Esophagus squamous epithelium (tissue), 4 donors: ENCODE measurements around the gene CXorf58.

Experiments used
- CTCF ChIP-seq, 6 experiments: fragments of 450-650 bp in 4 of 6; fragments of 200-600 bp in 2 of 6; sonication (generic) in 2 of 6; IDR thresholded peaks; one replicate each; pipeline ENCODE4 v1.5.1; 2016 to 2019; ENCODE audit warnings: antibody characterized with exemption in 6 of 6, mild to moderate bottlenecking in 4 of 6, moderate library complexity in 4 of 6
- POLR2A ChIP-seq, 4 donors: fragments of 450-650 bp; IDR thresholded peaks; one replicate each; pipeline ENCODE4 v1.6.1; 2017; ENCODE audit warnings: antibody characterized with exemption in 4 of 4, mild to moderate bottlenecking in 4 of 4, moderate library complexity in 3 of 4

- no peak for TF ChIP-seq CTCF (IDR thresholded peaks at IDR 0.05)
- no peak for TF ChIP-seq POLR2A (IDR thresholded peaks at IDR 0.05)
Measured at GRCh38 chrX:23944234-23944633, 36.4 kb downstream of the CXorf58 start.
